Measurements from ENCODE around the gene SCAMP2.

DNA sequence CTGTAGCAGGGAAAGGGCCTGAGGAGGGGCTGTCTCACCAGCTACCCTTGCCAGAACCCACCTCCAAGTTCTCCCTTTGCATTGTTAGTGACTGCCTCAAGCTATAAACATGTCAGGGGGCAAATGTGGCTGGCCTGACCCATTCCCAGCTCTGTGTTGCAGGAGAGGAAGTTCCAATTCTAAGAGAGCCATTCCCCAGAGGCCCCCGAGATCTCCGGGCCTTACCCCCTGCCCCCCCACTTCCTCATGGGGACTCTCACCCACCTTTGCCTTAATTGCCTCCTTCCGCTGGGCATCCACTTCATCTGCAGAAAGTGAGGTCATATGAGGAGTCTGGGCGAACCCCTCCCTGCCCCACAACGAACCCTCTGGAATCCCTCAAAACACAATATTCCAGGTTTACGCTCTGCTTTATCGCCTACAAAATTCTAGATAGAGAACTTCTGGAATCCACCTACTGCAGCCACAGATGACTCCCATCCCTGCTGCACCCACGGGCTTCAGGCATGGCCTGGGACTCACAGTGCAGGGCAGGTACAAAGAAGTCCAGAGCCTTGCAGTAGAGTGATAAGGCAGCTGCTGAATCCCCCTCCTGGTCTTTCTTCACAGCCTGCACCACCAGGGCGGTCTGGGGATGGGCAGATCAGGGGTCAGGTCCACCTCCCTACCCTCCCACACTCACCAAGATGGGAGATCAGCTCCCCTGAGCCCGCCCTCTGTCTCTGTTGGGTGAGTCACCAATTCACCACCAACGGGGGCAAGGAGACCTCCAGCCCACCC is 34.2 kb downstream of the SCAMP2 start:
- TF ChIP-seq EZH2 (IDR thresholded peaks at IDR 0.05; ENCODE audit: low read length, unreplicated experiment) (no peak), EZH2phosphoT487 (IDR thresholded peaks at IDR 0.05; ENCODE audit: borderline replicate concordance, low read length) (no peak)
- TF ChIP-seq, protein P1, sequence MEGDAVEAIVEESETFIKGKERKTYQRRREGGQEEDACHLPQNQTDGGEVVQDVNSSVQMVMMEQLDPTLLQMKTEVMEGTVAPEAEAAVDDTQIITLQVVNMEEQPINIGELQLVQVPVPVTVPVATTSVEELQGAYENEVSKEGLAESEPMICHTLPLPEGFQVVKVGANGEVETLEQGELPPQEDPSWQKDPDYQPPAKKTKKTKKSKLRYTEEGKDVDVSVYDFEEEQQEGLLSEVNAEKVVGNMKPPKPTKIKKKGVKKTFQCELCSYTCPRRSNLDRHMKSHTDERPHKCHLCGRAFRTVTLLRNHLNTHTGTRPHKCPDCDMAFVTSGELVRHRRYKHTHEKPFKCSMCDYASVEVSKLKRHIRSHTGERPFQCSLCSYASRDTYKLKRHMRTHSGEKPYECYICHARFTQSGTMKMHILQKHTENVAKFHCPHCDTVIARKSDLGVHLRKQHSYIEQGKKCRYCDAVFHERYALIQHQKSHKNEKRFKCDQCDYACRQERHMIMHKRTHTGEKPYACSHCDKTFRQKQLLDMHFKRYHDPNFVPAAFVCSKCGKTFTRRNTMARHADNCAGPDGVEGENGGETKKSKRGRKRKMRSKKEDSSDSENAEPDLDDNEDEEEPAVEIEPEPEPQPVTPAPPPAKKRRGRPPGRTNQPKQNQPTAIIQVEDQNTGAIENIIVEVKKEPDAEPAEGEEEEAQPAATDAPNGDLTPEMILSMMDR (conservative IDR thresholded peaks at IDR 0.05; ENCODE audit: low read depth, low read length): no peak
